RPMI8226 (cell line): ENCODE measurements around the gene ZNF600.
A peak's percentile ranks its signal among the peaks of the same experiment; 100 is the strongest.
"Not testable (repeated sequence)": the region's sequence is repeated elsewhere in the genome, so short reads cannot be mapped to it uniquely, and the experiment has no call there.

Experiments used
- DNase-seq: peaks from one replicate; pipeline ENCODE4 v3.0.0-alpha.2; 2015

ZNF600 gene

DNA sequence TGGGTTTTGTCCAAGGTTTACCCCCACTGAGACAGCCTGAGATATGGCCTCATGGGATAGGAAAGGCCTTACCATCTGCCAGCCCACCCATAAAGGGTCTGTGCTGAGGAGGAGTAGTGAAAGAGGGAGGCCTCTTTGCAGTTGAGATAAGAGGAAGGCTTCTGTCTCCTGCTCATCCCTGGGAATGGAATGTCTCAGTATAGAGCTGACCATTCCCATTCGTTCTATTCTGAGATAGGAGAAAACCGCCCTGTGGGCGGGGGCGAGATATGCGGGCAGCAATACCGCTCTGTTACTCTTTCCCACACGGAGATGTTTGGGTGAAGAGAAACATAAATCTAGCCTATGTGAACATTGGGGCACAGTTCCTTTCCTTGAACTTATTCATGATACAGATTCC, 45.2 kb downstream of the ZNF600 start:
- not testable (repeated sequence) for DNase-seq

DNA sequence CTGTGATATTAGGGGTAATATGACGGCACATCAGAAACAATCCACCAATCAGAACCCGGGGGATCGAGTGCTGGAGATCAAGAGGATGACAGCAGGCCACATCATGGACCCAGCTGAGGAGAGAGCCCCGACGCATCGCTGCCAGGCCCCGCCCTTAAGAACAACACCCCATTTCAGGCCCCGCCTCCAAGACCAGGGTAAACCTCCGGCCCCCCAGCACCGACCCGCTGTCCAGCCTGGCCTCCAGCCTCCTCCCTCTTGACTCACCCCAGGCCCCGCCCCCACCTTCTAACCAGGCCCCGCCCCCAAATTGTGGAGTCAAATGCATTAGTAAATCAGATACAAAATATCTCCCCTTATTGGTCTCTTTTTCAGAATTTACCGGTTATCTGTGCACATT, 47.0 kb downstream of the ZNF600 start:
- no peak for DNase-seq

DNA sequence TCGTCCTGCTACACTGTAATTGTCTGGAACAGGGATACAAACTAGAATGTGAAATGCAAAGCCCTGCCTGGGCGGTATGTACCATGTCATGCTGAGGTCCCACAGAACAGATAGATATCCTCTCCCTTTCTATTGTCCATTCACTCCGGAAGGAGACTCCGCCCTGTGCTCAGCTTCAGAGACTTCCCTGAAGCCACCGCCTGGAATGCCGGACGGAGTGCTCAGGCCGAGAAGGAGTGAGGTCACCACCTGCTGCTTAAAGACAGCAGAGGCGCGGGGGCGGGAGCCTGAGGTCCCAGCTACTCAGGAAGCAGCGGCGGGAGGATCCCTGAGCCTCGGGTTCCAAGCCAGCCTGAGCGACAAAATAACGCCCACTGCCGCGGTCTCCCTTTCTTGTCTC, 50.9 kb downstream of the ZNF600 start:
- no peak for DNase-seq

DNA sequence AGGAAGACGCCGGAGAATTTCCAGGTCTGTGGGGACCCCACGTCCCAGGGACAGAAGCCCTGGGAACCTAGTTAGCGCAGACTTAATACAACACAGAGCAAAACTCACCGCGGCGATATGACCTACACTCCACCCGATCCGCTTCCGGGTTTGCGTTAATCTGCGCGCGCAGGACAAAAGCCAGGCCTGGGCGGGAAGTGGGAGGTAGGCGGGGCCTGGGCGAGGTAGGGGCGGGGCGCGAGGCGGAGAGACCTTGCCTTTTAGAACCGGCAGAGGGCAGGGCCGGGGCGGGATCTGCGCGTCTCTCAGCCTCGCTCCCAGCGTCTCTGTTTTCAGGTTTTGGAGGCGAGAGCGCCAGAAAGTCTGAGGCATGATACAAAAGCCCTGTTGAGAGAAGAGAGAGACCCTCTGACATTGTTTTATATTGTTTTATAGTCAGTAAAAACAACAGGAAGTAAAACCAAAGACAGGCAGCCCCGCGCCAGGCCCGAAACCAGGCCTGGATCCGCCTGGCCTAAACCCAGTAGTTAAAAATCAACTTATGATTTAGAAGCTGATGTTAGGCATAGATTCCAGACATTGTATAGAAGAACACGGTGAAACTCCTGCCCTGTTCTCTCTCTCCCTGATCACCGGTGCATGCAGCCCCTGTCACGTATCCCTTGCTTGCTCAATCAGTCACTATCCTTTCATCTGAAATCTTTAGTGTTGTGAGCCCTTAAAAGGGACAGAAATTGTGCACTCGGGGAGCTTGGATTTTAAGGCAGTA, 51.5 kb downstream of the ZNF600 start, which contains the start of gene ZNF611:
TSS of gene ZNF611 (minus strand) at position 152 of the 769 bp plus-strand sequence. CDS start 19,150 bp downstream, outside the sequence.
- DNase-seq, result peak; percentile 96

DNA sequence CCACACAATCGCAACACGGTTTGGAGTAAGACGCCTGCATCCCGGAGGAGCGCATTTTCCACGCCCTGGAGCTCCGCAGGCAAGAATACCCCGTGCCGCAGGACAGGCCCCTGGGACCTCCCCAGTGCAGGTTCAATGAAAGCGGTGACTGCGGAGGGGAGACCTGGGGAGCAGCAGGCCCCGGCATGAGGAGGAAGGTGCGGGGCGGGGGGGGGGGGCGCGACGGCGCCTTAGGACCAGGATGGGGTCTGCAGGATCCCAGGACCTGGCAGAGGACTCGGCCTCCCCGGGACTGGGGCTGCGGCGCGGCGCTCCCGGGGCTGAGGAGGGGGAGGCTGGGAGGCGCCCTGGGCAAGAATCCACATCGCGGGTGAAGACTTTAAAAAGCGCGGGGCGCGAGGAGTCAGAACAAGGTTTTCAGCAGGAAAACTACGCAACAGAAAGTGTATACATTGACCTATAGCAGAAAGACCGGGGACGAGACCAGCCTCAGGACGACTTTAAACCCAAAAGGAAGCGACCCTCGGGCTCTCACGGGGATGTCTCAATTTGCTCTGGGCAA, 52.2 kb downstream of the ZNF600 start:
- DNase-seq, result no peak

DNA sequence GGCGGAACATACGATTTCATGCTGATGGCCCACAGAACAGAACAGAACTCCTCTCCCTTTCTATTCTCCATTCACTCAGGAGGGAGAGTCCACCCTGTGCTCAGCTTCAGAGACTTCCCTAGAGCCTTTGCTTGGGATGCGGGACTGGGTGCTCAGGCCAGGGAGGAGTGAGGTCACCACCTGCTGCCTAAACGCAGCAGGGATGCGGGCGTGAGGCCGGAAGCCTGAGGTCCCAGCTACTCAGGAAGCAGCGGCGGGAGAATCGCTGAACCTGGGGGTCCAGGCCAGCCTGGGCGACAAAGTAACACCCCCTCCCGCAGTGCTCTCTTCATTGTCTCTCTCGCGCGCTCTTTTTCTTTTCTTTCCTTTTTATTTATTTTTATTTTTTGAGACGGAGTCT, 60.5 kb downstream of the ZNF600 start:
- not testable (repeated sequence) for DNase-seq

DNA sequence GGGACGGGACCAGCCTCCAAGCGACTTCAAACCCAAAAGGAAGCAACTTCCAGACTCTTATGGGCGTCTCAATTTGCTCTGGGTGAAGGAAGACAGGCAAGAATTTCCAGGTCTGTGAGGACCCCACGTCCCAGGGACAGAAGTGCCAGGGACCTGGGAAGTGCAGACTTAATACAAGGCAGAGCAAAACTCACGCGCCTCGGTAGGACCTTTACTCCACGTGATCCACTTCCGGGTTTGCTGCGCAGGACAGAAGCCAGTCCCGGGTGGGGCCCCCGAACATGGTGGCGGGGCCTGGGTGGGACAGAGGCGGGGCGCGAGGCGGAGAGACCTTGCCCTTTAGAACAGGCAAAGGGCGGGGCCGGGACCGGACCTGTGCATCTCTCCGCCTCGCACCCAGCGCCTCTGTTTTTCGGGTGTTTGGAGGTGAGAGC, 61.0 kb downstream of the ZNF600 start:
- DNase-seq, result no peak

DNA sequence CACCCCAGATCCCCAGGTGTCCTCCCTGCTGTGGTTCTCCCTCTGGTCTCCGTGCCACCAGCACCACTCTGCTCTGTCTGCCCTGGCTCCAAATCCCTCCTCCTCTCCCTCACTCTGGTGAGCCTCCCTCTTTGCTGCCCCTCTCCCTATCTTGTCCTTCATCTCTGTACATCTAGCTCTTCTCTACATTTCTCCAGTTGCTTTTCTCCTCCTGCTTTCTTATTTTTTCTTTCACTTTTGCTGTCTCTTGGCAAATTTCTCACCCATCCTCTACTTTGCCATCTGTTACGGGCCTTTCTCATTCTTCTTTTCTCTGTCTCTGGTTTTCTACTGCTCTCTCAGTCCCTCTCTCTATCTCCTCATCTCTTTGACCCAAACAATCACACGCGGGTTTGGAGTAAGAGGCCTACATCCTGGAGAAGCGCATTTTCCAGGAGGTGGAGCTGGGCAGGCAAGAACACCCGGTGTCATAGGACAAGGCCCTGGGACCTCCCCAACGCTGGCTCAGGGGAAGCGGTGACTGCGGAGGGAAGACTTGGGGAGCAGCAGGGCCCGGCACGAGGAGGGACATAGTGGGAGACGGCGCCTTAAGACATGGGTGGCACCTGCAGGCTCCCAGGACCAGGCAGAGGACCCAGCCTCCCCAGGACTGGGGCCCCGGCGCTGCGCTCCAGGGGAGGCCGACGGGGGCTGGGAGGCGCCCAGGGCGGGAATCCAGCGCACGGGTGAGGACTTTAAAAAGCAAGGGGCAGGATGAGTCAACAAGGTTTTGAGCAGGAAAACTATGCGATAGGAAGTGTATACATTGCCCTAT, 61.7 kb downstream of the ZNF600 start:
- DNase-seq, result no peak

DNA sequence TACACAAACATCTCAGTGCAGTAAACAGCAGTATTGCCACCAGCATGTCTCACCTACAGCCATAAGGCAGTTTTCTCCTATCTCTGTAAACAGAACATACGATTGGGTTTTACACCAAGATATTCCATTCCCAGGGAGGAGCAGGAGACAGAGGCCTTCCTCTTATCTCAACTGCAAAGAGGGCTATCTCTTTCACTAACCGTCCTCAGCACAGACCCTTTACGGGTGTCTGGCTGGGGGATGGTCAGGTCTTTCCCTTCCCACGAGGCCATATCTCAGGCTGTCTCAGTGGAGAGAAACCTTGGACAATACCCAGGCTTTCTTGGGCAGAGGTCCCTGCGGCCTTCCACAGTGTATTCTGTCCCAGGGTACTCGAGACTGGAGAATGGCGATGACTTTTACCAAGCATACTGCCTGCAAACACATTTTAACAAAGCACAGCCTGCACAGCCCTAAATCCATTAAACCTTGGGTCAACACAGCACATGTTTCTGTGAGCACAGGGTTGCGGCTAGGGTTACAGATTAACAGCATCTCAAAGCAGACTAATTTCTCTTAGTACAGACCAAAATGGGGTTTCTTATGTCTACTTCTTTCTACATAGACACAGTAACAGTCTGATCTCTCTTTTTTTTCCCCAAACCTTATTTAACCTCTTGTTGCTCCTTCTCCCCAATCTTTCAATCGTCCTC, 62.5 kb downstream of the ZNF600 start:
- not testable (repeated sequence) for DNase-seq

DNA sequence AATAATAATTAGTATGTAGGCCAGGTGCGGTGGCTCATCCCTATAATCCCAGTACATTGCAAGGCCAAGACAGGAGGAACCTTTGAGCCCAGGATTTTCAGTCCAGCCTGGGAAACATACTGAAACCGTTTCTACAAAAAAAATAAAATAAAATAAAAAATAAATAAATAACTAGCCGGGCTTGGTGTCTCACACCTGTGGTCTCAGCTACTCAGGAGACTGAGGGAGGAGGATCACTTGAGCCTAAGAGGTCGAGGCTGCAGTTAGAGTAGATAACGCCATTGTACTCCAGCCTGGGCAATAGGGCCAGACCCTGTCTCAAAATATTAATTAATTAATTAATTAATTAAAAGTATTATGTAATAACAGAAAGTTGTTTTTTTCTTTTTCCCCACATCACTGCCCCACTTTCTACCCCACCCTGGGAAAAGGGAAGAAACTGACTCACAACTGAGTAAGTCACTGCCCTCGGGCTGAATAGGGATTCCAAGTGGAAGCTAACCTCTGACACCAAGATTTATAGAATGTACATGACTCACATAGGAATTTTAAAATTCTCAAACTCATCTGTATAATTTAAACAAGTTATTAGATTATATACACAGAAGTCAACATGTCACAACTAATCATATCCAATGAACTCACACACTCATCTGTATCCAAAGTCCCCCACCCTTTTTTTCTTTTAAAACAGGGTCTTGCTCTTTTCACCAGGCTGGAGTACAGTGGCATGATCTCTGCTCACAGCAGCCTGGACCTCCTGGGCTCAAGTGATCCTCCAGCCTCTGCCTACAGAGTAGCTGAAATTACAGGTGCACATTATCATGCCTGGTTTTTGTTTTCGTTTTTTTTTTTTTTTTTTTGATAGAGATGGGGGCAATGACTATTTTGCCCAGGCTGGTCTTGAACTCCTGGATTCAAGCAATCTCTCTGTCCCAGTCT, 64.3 kb downstream of the ZNF600 start:
- DNase-seq, result no peak

DNA sequence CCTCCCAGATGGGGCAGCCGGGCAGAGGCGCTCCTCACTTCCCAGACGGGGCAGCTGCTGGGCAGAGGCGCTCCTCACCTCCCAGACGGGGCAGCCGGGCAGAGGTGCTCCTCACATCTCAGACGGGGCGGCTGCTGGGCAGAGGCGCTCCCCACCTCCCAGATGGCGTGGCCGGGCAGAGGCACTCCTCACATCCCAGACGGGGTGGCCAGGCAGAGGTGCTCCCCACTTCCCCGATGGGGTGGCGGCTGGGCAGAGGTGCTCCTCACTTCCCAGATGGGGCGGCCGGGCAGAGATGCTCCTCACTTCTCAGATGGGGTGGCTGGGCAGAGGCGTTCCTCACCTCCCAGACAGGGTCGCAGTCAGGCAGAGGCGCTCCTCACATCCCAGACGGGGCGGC, 66.0 kb downstream of the ZNF600 start:
- not testable (repeated sequence) for DNase-seq

DNA sequence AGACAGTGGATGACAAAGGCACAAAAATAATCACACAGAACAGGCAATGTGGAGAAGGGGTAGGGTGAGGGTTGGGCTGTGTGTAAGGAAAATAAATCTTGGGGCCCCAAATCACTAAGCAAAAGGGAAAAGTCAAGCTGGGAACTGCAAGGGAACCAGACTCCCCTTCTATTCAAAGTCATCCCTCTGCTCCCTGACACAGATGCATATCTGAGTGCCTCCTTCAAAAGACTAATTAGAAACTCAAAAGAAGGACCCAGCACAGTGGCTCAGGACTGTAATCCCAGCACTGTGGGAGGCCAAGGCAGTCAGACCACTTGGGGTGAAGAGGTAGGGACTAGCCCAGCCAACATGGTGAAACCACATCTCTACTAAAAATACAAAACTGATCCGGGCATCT, 70.1 kb downstream of the ZNF600 start:
- DNase-seq, result no peak

DNA sequence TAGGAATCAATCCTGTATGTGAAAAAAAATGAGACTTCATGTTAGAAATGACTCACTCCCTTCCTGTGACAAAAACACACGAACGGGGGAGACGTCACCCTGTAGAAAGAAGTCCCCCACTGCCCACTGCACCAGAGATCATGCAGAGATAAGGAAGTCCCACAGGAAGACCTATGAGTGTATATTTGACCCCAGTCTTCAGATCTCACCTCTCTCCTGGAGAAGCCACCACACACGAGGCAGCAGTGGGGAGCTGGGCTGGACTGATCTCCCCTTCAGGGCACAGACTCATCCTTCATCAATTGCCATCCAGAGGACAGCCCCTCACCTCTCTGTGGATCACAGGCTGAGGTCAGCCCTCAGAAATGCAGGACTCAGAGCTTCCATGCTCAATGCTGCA, 70.7 kb downstream of the ZNF600 start:
- not testable (repeated sequence) for DNase-seq

DNA sequence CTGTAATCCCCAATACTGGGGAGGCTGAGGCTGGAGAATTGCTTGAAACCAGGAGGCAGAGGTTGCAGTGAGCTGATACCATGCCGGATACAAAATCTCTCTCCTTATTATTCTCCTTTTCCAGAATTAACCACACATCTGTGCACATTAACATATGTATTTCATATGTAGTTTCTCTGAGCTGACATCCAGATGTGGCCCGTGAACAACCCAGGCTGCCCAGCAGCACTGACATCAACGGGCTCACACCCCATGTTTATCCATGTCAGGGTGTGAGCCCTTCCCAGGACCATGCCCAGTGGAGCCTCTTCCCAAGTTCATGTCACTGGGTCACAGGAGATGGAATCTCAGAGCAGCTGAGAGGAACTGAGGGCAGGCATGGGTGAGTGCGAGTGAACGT, 71.3 kb downstream of the ZNF600 start:
- DNase-seq, result not testable (repeated sequence)
